Esophagus muscularis mucosa (tissue), 4 donors: ENCODE data around the gene DGKQ. TPM values are rescaled to one million over a fixed set of nuclear protein-coding genes. Genes with fewer than 3 reads are reported as not detected.

Source experiments
- DNase-seq: peaks from one replicate; pipeline ENCODE4 v3.0.0-alpha.2; 2017; ENCODE audit errors: extremely low spot score
- H3K27ac ChIP-seq, 4 donors: fragments of 200-600 bp; sonication (generic); replicated peaks in 1 of 4; 1 replicate in 3 of 4; 2 replicates in 1 of 4; pipeline ENCODE4 v1.5.1; 2016 to 2019; ENCODE audit warnings: mild to moderate bottlenecking in 1 of 4
- H3K27me3 ChIP-seq, 4 donors: fragments of 200-600 bp; sonication (generic); one replicate each; pipeline versions ENCODE4 v1.5.1 to v1.6.0; 2016 to 2019
- H3K36me3 ChIP-seq, 4 donors: fragments of 200-600 bp; sonication (generic); one replicate each; pipeline ENCODE4 v1.5.1; 2016 to 2019
- H3K4me1 ChIP-seq, 4 donors: fragments of 200-600 bp; sonication (generic); one replicate each; pipeline ENCODE4 v1.5.1; 2016 to 2019
- H3K4me3 ChIP-seq, 4 donors: fragments of 200-600 bp; sonication (generic); 1 replicate in 2 of 4; 2 replicates in 2 of 4; pipeline ENCODE4 v1.5.1; 2016 to 2019; ENCODE audit warnings: mild to moderate bottlenecking in 4 of 4, moderate library complexity in 1 of 4
- H3K9me3 ChIP-seq, 4 donors: fragments of 200-600 bp; sonication (generic); 1 replicate in 3 of 4; 2 replicates in 1 of 4; pipeline ENCODE4 v1.5.1; 2016 to 2019
- EP300 ChIP-seq: sonication (generic); formaldehyde crosslinking; IDR thresholded peaks from one replicate; pipeline ENCODE4 v1.6.1; 2017; ENCODE audit warnings: antibody characterized with exemption
- POLR2A ChIP-seq: fragments of 450-650 bp; IDR thresholded peaks from one replicate; pipeline ENCODE4 v1.6.1; 2017; ENCODE audit warnings: antibody characterized with exemption, moderate library complexity, mild to moderate bottlenecking, low read depth
- POLR2AphosphoS5 ChIP-seq, 2 donors: sonication (generic); formaldehyde crosslinking; IDR thresholded peaks; one replicate each; pipeline ENCODE4 v1.6.1; 2017; ENCODE audit warnings: antibody characterized with exemption in 2 of 2
- WGBS: methylation state at CpG from one replicate; pipeline ENCODE4 v1.1.5; 2018; 5-methylcytosine and 5-hydroxymethylcytosine counted together
- intact Hi-C: fragments of 100-400 bp; cut with DNase I; formaldehyde crosslinking; loops from one replicate; pipeline ENCODE4 v1.15.1; 2023
- total RNA-seq, 4 donors: library from RNA; depleted of rRNA; stranded (reverse); fragments of >200 nt; gene quantifications; one replicate each; pipeline versions ENCODE4 v1.1.0 to v1.2.1, GENCODE V29; 2016
- TF ChIP-seq, protein P1 (sequence below), 3 experiments: fragments of 200-600 bp in 2 of 3; fragments of 450-650 bp in 1 of 3; sonication (generic) in 2 of 3; IDR thresholded peaks; one replicate each; pipeline ENCODE4 v1.5.1; 2017 to 2019; ENCODE audit warnings: antibody characterized with exemption in 3 of 3, mild to moderate bottlenecking in 2 of 3, moderate library complexity in 1 of 3

Gene DGKQ
- total RNA-seq, 4 donors from 2014 or later = 7.5 to 11.9 (median 9.9) TPM

DNA sequence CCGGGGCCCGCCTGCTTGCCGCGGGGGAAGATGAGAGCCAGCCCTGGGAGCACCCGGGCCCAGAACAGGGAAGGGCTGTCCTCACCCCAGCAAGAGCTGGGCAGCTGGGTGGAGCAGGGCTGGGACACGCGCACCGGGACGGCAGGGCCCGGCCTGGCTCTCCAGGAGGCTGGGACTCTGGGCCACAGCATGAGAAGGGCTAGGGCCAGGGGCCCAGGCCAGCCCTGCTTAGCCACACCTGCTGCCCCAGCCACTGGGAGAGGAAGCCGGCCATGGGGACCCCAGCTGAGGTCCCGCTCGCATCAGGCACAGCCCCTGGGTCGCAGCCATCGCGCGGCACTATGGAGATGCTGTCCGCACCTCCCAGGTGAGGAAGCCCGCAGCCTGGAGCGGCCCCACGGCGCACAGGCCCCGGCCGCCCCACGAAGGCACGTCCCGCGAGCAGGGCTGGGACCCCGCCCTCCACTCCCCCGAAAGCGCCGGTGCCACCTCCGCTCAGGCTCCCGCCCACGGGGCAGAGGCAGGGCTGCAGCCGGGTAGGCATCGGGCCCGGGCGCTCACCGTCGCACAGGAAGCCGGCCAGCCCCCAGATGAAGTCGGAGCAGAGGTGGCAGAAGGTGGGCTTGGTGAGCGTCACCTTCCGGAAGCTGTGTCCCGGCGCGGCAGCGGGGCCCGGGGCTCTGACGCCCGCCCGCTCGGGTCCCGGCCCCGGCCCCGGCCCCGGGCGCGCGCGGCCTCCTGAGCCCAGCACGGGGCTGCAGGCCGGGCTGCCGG lies 531 bp downstream of the DGKQ start:
- TF ChIP-seq EP300 (no peak), POLR2AphosphoS5 (IDR thresholded peaks at IDR 0.05) (no peak), POLR2A (no peak)
- TF ChIP-seq, protein P1, sequence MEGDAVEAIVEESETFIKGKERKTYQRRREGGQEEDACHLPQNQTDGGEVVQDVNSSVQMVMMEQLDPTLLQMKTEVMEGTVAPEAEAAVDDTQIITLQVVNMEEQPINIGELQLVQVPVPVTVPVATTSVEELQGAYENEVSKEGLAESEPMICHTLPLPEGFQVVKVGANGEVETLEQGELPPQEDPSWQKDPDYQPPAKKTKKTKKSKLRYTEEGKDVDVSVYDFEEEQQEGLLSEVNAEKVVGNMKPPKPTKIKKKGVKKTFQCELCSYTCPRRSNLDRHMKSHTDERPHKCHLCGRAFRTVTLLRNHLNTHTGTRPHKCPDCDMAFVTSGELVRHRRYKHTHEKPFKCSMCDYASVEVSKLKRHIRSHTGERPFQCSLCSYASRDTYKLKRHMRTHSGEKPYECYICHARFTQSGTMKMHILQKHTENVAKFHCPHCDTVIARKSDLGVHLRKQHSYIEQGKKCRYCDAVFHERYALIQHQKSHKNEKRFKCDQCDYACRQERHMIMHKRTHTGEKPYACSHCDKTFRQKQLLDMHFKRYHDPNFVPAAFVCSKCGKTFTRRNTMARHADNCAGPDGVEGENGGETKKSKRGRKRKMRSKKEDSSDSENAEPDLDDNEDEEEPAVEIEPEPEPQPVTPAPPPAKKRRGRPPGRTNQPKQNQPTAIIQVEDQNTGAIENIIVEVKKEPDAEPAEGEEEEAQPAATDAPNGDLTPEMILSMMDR (IDR thresholded peaks at IDR 0.05) = no peak
- Histone ChIP-seq H3K27me3 (peaks cover 0 to 11% (median 5%) of the 10 kb centered on the region in 4 donors), H3K27ac (peak overlapping the region in 3 of 4 donors; percentile 38 to 48 (median 45)), H3K4me1 (peaks cover 20 to 47% (median 40%) of the 10 kb centered on the region in 4 donors), H3K36me3 (peaks cover 0 to under 1% (median 0%) of the 10 kb centered on the region in 4 donors), H3K9me3 (no peaks in the 10 kb centered on the region), H3K4me3 (peak overlapping the region; percentile 82 to 91 (median 88))
- intact Hi-C loops = no loop called here
- WGBS = no CpG with 5 or more reads among the region's 65 CpGs
- DNase-seq = no peak

DNA sequence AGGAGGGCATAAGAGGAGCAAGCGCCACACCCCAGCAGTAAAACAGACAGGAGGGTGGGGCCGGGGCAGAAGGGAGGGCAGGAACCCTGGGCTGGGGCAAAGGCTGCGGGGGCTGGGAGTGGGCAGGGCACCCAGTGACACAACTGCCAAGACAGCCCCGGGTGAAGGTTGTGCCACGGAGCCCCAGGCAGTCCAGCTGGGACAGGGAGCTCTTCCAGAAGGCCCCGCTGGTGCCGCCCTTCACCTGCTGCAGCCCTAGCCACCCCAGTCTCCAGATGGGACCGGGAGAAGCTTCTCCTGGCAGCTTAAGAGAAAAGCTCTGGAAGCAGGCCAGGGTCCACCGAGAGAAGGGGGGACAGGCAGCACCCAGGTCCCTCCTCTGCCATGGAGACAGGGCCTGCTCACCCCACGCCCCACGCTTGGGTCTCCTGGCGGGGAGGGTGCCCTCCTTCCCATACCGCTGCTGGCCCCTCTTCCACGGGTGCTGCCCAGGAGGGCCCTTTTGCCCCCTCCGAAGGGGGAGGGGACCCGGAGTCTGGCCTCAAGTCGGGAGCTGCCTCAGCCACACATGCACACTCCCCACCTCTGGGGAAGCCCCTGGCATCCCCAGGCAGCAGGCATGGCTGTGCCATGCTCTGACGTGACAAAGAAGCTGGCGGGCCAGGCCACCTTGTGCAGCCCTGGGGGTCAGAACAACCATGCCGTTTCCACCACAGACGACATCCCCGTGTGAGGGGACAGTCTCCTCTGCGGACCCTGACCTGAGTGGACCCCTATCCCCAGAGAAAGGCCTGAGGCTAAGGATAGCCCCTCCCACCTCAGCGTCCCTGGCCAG lies 1.5 kb downstream of the DGKQ start:
- Histone ChIP-seq H3K27ac (peak overlapping the region in 1 of 4 donors; percentile 48), H3K9me3 (no peaks in the 10 kb centered on the region), H3K36me3 (peaks cover 2 to 9% (median 6%) of the 10 kb centered on the region in 4 donors), H3K4me1 (peaks cover 23 to 54% (median 45%) of the 10 kb centered on the region in 4 donors), H3K4me3 (peak overlapping the region; percentile 82 to 91 (median 88)), H3K27me3 (peaks cover 0 to 15% (median 6%) of the 10 kb centered on the region in 4 donors)
- DNase-seq = no peak
- no peak for TF ChIP-seq POLR2A
- TF ChIP-seq, protein P1 (IDR thresholded peaks at IDR 0.05) = no peak
- intact Hi-C loops = no loop called here
- WGBS = 71% methylated on average over 8 of the region's 24 CpGs

DNA sequence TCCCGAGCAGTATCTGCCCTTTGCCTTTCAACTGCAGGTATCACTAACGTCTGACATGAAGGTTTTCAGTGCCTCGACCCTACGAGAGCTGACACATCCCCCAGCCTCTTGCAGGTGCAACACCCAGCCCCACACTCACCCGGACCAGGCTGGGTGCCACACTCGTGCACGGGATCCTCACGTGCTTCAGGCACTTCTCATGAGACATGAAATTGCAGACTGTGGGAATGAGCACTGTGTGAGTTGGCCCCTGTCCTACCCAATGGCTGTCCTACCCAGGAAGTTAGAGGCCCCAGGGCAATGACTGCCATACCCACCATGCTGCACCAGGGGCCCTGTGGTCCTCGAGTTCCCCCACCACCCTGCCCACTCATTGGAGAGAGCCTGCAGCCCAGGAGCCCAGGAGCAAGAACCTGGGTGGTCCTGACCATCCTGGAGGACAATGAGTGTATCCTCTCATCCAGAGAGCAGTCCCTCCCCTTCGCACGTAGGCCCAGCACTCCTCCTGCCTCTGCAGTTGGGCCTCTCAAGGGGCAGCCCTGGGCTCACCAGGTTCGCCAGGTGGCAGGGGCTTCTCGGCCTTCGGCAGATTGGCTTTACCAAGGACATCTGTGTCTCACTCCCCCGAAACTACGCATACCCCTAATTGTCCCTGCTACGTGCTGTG lies 2.4 kb downstream of the DGKQ start:
- intact Hi-C loops = no loop called here
- Histone ChIP-seq H3K27me3 (peaks cover 0 to 15% (median 6%) of the 10 kb centered on the region in 4 donors), H3K9me3 (no peaks in the 10 kb centered on the region), H3K36me3 (peaks cover 7 to 18% (median 15%) of the 10 kb centered on the region in 4 donors), H3K4me3 (no peak overlapping the region), H3K4me1 (peaks cover 23 to 54% (median 45%) of the 10 kb centered on the region in 4 donors), H3K27ac (no peak overlapping the region)
- DNase-seq = no peak
- WGBS = 81% methylated on average over 12 of the region's 17 CpGs
- TF ChIP-seq, protein P1 (IDR thresholded peaks at IDR 0.05) = no peak
- TF ChIP-seq POLR2A (no peak), POLR2AphosphoS5 (IDR thresholded peaks at IDR 0.05) (no peak), EP300 (no peak)

DNA sequence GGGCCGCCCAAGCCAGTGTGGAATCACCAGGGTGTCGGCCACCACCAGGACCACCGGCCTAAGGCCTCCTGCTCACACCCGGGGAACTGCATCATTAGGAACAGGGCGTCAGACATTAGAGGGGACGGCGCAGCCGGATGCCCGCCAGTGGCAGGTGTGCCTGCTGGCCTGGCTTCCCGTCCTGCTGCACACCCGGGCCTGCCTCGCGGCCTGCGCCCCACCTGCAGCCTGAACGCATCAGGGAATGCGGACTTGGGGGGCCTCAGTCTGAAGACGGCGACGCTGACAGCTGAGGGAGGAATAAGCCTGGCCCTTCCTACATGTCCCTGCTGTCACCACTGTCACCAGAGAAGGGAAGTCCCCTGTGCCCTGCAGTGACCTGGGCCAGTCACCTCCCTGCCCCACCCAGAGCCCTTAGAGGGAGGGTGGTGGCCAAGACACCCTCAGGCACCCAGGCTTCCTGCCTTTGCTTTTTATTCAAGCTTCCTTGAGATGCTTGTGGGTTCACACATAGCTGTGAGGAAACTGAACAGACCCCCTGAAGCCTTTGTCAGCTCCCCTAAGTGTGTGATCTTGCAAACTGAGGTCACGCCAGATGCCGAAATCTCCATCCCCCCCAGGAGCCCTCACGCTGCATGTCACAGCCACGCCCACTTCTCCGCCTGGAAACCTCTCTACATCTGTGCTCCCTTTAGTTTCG lies 3.2 kb downstream of the DGKQ start:
- over 99% methylated on average over 15 of the region's 25 CpGs for WGBS

More for the DNA sequence above, 3.2 kb downstream of the DGKQ start:
- Histone ChIP-seq H3K27me3 (peaks cover 0 to 15% (median 6%) of the 10 kb centered on the region in 4 donors), H3K4me1 (peaks cover 23 to 54% (median 45%) of the 10 kb centered on the region in 4 donors), H3K36me3 (peaks cover 7 to 26% (median 22%) of the 10 kb centered on the region in 4 donors), H3K9me3 (no peaks in the 10 kb centered on the region), H3K4me3 (no peak overlapping the region), H3K27ac (no peak overlapping the region)
- no peak for DNase-seq
- intact Hi-C loops = no loop called here
- TF ChIP-seq, protein P1 (IDR thresholded peaks at IDR 0.05) = no peak
